Measurements from ENCODE around the gene CEP164.
"Not testable (repeated sequence)": the region's sequence is repeated elsewhere in the genome, so short reads cannot be mapped to it uniquely, and the experiment has no call there.

CEP164 gene

DNA sequence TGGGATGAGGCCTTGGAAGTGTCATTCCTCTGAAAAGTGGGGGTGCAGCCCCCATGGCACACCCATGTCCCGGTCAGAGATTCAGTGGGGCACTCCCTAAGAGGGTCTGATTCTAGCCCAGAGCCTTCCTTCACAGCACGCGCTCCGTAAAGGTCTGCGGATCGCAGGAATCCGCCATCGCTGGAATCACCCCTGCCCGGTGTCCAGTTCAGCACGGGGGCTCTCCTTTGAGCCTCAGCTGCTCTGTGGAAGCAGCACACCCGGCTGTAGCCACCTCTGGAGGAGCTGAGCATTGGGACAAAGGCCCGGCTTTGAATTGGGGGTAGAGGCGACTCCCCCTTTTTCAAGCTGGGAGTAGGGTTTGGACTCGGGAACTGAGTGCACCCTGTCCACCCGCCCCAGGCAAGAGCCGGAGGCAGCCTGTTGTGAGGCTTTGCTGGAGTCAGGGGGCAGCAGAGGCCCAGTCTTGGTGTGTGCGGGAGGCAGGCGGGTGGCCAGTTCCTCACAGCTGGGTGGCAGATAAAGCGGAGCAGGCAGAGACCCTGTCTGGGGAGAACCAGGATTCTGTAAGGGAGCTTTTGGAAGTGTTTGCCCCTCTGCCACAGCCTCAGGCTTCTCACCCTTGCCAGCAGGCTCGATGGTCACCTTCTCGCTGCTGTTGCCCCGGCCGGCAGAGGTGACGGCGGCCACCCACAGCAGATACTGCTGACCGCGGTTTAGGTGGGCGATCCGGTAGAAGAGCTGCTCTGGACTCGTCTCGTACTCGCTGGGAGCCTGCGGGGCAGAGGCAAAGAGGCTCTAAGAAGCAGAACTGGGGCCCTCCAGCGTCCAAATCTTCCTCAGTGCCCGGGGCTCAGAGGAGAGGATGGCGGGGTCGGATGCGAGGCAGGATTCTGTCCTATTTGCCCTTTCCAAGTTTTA lies 115.9 kb downstream of the CEP164 start:
- DNase-seq: peak; percentile 41

DNA sequence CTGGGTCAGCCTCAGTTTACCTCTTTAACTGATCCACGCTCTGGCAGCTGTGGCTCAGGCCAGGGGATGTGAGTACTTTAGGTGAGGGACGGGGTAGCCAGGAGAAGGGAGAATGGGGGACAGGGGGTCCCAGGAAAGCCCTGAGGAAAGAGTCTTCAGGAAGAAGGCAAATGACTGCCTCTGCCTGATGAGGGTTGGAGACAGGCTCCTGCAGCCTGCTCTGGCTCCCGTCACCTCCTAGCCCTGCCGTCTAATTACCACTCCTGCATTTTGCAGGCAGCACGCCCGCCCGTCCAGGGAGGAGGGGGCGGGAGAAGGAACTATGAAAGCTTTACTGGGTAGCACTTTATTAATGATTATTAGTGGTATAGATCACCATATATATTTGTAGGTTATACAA lies 116.6 kb downstream of the CEP164 start:
- DNase-seq: no peak

DNA sequence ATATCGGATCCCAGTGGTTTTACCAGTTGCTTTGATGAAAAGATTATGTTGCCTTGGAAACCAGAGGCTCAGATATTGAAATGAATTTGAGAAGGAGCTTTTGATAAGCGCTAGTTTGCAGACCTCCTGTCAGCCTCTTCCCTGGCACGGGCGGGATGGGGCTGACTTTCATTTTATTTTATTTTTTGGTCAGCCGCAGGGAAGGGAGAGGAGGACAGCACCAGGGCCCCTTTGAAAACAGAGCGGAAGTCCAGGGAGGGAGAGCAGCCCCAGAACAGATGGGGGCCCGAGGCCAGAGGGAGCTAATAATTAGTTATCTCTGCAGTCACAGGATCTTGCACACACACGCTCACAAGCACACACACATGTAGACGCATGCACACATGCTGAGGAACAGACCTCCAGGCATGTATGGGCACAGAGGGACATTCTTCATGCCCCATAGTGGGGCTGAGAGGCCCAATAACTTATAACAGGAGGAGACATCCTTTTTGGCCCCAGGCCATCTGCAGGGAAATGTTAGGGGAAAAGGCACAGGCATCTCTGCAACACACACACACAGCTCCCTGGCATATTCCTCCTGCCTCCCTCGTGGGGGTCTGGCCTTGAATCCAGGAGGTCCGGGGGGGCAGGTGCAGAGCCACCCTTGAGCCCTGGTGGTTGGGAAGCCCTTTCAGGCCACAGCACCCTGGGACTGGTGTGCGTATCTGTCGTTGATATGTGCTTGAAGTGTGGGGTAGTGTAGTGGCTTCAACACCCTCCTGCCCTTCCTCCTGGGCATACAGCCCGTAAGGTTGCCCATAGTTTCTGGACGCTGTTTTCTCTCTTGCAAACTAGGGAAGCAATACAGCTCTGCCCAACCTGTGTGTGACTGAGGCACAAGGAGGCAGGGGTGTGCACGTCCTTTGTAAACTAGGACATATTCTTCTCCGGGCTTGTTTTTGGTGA lies 117.3 kb downstream of the CEP164 start:
- DNase-seq: no peak

GRCh38 chr11:117449111-117449693 lies 121.5 kb downstream of the CEP164 start:
- DNase-seq: no peak

GRCh38 chr11:117453886-117454563 lies 126.4 kb downstream of the CEP164 start:
- DNase-seq: no peak

GRCh38 chr11:117454564-117454917 lies 126.9 kb downstream of the CEP164 start:
- no peak for DNase-seq

GRCh38 chr11:117456027-117456720 lies 128.5 kb downstream of the CEP164 start:
- peak; percentile 57 for DNase-seq

DNA sequence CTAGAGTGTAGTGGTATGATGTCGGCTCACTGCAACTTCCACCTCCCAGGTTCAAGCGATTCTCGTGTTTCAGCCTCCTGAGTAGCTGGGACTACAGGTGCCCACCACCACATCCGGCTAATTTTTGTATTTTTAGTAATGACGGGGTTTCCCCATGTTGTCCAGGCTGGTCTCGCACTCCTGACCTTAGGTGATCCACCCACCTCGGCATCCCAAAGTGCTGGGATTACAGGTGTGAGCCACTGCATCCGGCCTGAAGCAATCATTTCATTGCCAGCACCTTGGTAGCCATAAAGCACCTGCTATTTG lies 129.0 kb downstream of the CEP164 start:
- not testable (repeated sequence) for DNase-seq

GRCh38 chr11:117457031-117457785 lies 129.6 kb downstream of the CEP164 start:
- no peak for DNase-seq

DNA sequence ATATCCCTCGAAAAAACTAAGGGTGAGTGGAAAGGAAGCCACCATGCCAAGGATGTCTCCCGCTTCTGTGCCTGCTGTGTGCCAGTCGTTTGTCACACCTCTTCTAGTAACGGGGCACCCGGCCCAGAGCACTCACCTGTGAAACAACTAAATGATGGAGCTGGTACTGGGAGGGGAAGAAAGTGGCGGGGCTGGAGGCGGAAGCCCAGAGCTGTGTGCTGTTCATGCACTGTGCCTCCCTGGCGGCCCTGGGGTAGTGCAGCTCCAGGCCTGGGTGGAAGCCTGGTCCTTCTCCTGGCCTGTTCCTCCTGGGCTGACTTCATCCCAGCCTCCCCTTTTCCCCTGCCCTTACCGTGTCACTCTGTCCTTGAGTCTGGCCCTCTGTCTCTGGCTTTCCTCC lies 130.2 kb downstream of the CEP164 start:
- no peak for DNase-seq

GRCh38 chr11:117458275-117459122 lies 130.8 kb downstream of the CEP164 start:
- peak; percentile 61 for DNase-seq

DNA sequence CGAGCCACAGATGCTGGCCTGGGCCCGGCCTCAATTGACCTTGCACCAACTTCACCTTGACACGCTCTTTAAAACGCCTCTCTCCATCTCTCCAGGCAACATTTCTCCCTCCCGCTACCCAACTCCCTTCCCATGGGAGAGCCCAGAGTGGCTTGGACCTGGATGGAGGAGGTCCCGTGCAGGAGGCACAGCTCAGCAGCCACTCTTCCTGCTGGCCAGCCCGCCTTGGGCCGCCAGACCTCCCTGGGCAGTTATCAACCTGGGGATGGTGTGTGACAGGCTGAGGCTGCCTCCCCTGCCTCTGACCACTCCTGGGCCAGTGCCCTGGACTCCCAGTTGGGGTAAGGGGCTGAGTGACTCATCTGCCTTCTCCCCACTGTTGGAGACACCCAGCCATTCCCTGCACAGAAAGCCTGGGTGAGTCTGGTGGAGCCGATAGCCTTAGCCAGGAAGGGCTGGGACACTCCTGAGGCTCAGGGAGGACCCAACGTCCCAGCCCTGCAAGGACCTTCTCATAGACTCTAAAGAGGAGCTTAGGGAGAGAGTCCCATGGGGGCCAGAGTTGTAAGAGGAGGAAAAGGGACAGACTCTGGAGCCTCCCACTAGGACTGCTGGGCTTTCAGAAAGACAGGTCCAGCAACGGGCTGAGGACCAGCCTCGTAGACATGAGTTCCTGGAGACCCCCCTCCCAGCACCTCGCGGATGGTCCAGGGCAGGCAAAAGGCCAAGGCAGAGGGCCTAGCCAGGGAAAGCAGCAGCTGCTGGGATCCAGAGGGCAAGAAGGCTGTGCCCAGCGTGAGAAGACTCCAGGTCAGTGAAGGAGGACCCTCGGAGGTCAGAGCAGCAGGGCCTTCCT lies 131.7 kb downstream of the CEP164 start:
- DNase-seq: no peak

GRCh38 chr11:117459979-117460300 lies 132.3 kb downstream of the CEP164 start:
- DNase-seq: no peak

GRCh38 chr11:117461396-117462182 lies 133.9 kb downstream of the CEP164 start:
- DNase-seq: no peak

DNA sequence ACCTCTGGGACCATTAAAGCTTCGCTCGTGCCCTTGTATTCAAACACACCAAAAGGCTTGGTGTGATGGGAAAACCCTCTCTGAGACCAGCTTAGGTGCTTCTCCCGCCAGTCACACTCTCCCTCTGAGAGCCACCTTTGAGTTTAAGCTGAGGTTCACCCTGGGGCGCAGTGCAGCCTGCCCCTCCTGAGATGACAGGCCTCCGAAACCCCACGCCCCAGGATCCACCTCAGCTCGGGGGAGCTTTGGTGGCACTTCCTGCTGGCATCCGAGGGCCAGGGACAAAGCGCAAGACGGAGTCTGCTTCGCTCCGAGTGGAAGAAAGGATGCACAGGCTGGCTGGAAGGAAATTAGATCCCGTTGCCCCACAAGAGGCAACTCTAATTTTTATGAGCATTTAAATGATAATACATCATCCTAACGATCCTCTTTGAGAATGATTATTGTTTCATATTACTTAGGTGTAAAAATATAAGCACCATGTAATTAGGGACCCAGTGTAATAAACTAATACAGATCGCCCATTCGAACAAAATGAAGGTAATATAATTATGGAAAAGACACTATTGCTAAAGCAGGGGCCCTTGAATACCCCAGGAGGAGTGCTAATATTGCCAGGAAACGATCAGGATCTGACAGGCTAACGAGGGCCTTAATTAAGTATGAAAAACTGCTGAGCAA lies 134.7 kb downstream of the CEP164 start:
- no peak for DNase-seq

DNA sequence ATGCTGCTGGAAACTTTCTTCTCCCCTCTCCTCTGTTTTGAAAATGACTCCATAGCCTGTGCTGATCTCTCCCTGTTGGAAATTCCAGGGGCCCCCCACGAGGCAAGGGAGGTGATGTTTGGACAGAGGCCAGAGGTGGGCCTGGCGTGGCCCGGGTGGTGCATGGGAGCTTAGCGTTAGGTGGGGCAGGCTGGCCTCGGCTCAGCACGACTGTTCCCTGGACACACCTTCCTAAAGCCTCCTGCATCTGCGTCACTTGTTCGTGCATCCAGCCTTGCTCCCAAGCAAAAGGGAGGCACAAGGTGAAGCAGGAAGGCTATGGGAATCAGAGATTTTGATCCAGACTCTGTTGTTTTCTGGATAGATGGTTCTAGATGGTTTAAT lies 135.2 kb downstream of the CEP164 start:
- no peak for DNase-seq
